Esophagus squamous epithelium (tissue), 4 donors: ENCODE measurements around the gene MALRD1.

Source experiments
- POLR2A ChIP-seq, 4 donors: fragments of 450-650 bp; IDR thresholded peaks; one replicate each; pipeline ENCODE4 v1.6.1; 2017; ENCODE audit warnings: antibody characterized with exemption in 4 of 4, mild to moderate bottlenecking in 4 of 4, moderate library complexity in 3 of 4
- TF ChIP-seq, protein P1 (sequence below), 6 experiments: fragments of 450-650 bp in 4 of 6; fragments of 200-600 bp in 2 of 6; sonication (generic) in 2 of 6; IDR thresholded peaks; one replicate each; pipeline ENCODE4 v1.5.1; 2016 to 2019; ENCODE audit warnings: antibody characterized with exemption in 6 of 6, mild to moderate bottlenecking in 4 of 6, moderate library complexity in 4 of 6

DNA sequence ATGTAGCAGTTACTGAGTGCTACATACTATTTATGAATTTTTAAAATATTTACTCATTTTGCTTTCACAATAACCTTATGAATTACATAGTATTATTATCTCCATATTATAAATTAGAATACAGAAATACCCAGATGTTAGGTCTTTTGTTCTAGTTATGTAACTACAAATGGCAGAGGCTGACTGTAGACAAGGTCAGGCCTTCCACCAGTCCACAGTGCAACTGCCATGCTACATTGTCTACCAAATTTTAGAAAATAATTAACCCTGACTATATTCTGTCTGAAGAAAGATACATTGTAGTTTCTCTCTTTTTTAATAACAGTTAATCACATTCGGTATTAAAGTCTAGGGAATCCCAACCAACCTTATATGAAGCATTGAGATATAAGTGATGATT, 280.9 kb downstream of the MALRD1 start:
- TF ChIP-seq, protein P1, sequence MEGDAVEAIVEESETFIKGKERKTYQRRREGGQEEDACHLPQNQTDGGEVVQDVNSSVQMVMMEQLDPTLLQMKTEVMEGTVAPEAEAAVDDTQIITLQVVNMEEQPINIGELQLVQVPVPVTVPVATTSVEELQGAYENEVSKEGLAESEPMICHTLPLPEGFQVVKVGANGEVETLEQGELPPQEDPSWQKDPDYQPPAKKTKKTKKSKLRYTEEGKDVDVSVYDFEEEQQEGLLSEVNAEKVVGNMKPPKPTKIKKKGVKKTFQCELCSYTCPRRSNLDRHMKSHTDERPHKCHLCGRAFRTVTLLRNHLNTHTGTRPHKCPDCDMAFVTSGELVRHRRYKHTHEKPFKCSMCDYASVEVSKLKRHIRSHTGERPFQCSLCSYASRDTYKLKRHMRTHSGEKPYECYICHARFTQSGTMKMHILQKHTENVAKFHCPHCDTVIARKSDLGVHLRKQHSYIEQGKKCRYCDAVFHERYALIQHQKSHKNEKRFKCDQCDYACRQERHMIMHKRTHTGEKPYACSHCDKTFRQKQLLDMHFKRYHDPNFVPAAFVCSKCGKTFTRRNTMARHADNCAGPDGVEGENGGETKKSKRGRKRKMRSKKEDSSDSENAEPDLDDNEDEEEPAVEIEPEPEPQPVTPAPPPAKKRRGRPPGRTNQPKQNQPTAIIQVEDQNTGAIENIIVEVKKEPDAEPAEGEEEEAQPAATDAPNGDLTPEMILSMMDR (IDR thresholded peaks at IDR 0.05), result no peak
- no peak for TF ChIP-seq POLR2A (IDR thresholded peaks at IDR 0.05)
